H1 (cell line): ENCODE data around the gene UFD1. TPM values are rescaled to one million over a fixed set of nuclear protein-coding genes. Genes with fewer than 3 reads are reported as not detected.

Experiments
- CHD1 ChIP-seq: IDR thresholded peaks from 2 replicates; pipeline ENCODE4 v1.6.1; 2012; ENCODE audit warnings: low read depth, low read length, improper control_type of control experiment
- EP300 ChIP-seq, 2 experiments: IDR thresholded peaks; 1 replicate in 1 of 2; 2 replicates in 1 of 2; pipeline ENCODE4 v1.6.1; 2011 to 2012; ENCODE audit warnings: low read depth in 2 of 2, low read length in 2 of 2, mild to moderate bottlenecking in 2 of 2, borderline replicate concordance in 1 of 2, inconsistent platforms in 1 of 2, moderate library complexity in 1 of 2
- FOSL1 ChIP-seq: IDR thresholded peaks from 2 replicates; pipeline ENCODE4 v1.6.1; 2011; ENCODE audit warnings: mild to moderate bottlenecking, low read depth, low read length, moderate library complexity; ENCODE audit not compliant: insufficient read depth
- JUN ChIP-seq: IDR thresholded peaks from 2 replicates; pipeline ENCODE4 v1.6.1; 2011; ENCODE audit warnings: low read depth, mild to moderate bottlenecking, improper control_type of control experiment, low read length
- JUND ChIP-seq: IDR thresholded peaks from 2 replicates; pipeline ENCODE4 v1.6.1; 2011; ENCODE audit warnings: mild to moderate bottlenecking, improper control_type of control experiment, low read length
- SAP30 ChIP-seq: fragments of 300-600 bp; sonication (generic); IDR thresholded peaks from 2 replicates; pipeline ENCODE4 v1.7.1; 2012; ENCODE audit warnings: low read length, moderate library complexity, mild to moderate bottlenecking, inconsistent platforms; ENCODE audit not compliant: insufficient read depth, insufficient replicate concordance
- SIN3A ChIP-seq, 2 experiments: IDR thresholded peaks in 1 of 2; conservative IDR thresholded peaks in 1 of 2; 2 replicates each; pipeline ENCODE4 v1.6.1; 2011 to 2012; ENCODE audit warnings: low read length in 2 of 2, improper control_type of control experiment in 1 of 2, low read depth in 1 of 2, mild to moderate bottlenecking in 1 of 2
- SRF ChIP-seq: IDR thresholded peaks from 2 replicates; pipeline ENCODE4 v1.6.1; 2011; ENCODE audit warnings: mild to moderate bottlenecking, low read depth, low read length, moderate library complexity
- SUZ12 ChIP-seq: fragments of 200-600 bp; sonication (generic); IDR thresholded peaks from 2 replicates; pipeline ENCODE4 v1.6.1; 2012; ENCODE audit warnings: mild to moderate bottlenecking, inconsistent platforms, low read length, moderate library complexity, mixed read lengths
- polyA plus RNA-seq, 7 experiments: library from polyadenylated mRNA; depleted of rRNA in 3 of 7; stranded (reverse) in 5 of 7; unstranded in 2 of 7; fragments of >200 nt in 5 of 7; fragments of 200-250 nt in 2 of 7; gene quantifications; 1 replicate in 5 of 7; 2 replicates in 1 of 7; 4 replicates in 1 of 7; pipeline versions ENCODE4 v1.2.1 to v1.2.3, GENCODE V29; 2011 to 2013; ENCODE audit warnings: missing spikeins in 2 of 7, mixed read lengths in 2 of 7
- total RNA-seq: library from RNA; stranded (reverse); fragmentation: NEBNext Ultra II Directional; extraction: Animal tissue kit (Norgen Biotek cat#: 25700); gene quantifications from 2 replicates; pipeline ENCODE4 v1.2.1, GENCODE V29; 2021
- TF ChIP-seq, protein P1 (sequence below): fragments of 300-600 bp; sonication (generic); IDR thresholded peaks from 2 replicates; pipeline ENCODE4 v1.7.1; 2012; ENCODE audit warnings: low read length, moderate library complexity, mild to moderate bottlenecking, inconsistent platforms; ENCODE audit not compliant: insufficient replicate concordance

Gene UFD1
- total and polyA plus RNA-seq, 2 of the 8 experiments (the other 6 are each of a cell fraction or from before 2014, with no cell fraction given), result 74.6 to 116 TPM

DNA sequence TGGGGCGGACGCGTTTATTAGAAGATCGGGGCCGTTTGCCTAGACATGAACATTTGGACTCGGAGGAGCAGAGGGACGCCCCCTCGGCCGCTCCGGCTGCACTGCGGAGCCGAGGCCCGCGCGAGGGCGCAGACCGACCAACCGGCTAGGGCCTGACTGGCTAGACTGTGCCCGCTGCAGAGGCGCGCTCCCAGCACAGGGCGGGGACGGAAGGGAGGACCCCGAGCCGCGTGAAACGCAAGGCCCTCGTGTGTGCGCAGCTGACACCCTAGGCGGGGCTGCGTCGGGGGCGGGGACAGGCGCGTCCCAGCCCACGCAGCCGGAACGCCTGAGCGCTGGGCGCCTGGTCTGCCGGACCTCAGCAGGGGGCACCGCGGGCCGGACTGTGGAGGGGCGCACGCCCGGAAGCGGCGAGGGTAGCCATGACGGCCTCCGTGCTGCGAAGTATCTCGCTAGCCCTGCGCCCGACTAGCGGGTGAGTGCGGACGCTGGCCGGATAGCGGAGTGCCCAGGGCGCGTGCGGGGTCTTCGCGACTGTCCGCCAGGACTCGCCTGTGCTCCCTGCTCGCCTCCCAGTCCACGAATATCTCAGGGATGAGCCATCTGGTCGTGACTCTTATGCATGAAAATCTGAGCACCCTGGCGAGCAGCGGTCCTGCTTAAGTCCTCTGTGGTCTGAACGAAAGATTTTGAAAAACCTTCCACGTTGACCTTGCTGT is 46.7 kb downstream of the UFD1 start, which contains the start of gene MRPL40 (continued):
- TF ChIP-seq CHD1, result no peak
- TF ChIP-seq JUND, result no peak
- TF ChIP-seq, protein P1, sequence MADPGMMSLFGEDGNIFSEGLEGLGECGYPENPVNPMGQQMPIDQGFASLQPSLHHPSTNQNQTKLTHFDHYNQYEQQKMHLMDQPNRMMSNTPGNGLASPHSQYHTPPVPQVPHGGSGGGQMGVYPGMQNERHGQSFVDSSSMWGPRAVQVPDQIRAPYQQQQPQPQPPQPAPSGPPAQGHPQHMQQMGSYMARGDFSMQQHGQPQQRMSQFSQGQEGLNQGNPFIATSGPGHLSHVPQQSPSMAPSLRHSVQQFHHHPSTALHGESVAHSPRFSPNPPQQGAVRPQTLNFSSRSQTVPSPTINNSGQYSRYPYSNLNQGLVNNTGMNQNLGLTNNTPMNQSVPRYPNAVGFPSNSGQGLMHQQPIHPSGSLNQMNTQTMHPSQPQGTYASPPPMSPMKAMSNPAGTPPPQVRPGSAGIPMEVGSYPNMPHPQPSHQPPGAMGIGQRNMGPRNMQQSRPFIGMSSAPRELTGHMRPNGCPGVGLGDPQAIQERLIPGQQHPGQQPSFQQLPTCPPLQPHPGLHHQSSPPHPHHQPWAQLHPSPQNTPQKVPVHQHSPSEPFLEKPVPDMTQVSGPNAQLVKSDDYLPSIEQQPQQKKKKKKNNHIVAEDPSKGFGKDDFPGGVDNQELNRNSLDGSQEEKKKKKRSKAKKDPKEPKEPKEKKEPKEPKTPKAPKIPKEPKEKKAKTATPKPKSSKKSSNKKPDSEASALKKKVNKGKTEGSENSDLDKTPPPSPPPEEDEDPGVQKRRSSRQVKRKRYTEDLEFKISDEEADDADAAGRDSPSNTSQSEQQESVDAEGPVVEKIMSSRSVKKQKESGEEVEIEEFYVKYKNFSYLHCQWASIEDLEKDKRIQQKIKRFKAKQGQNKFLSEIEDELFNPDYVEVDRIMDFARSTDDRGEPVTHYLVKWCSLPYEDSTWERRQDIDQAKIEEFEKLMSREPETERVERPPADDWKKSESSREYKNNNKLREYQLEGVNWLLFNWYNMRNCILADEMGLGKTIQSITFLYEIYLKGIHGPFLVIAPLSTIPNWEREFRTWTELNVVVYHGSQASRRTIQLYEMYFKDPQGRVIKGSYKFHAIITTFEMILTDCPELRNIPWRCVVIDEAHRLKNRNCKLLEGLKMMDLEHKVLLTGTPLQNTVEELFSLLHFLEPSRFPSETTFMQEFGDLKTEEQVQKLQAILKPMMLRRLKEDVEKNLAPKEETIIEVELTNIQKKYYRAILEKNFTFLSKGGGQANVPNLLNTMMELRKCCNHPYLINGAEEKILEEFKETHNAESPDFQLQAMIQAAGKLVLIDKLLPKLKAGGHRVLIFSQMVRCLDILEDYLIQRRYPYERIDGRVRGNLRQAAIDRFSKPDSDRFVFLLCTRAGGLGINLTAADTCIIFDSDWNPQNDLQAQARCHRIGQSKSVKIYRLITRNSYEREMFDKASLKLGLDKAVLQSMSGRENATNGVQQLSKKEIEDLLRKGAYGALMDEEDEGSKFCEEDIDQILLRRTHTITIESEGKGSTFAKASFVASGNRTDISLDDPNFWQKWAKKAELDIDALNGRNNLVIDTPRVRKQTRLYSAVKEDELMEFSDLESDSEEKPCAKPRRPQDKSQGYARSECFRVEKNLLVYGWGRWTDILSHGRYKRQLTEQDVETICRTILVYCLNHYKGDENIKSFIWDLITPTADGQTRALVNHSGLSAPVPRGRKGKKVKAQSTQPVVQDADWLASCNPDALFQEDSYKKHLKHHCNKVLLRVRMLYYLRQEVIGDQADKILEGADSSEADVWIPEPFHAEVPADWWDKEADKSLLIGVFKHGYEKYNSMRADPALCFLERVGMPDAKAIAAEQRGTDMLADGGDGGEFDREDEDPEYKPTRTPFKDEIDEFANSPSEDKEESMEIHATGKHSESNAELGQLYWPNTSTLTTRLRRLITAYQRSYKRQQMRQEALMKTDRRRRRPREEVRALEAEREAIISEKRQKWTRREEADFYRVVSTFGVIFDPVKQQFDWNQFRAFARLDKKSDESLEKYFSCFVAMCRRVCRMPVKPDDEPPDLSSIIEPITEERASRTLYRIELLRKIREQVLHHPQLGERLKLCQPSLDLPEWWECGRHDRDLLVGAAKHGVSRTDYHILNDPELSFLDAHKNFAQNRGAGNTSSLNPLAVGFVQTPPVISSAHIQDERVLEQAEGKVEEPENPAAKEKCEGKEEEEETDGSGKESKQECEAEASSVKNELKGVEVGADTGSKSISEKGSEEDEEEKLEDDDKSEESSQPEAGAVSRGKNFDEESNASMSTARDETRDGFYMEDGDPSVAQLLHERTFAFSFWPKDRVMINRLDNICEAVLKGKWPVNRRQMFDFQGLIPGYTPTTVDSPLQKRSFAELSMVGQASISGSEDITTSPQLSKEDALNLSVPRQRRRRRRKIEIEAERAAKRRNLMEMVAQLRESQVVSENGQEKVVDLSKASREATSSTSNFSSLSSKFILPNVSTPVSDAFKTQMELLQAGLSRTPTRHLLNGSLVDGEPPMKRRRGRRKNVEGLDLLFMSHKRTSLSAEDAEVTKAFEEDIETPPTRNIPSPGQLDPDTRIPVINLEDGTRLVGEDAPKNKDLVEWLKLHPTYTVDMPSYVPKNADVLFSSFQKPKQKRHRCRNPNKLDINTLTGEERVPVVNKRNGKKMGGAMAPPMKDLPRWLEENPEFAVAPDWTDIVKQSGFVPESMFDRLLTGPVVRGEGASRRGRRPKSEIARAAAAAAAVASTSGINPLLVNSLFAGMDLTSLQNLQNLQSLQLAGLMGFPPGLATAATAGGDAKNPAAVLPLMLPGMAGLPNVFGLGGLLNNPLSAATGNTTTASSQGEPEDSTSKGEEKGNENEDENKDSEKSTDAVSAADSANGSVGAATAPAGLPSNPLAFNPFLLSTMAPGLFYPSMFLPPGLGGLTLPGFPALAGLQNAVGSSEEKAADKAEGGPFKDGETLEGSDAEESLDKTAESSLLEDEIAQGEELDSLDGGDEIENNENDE, result no peak
- no peak for TF ChIP-seq JUN
- no peak for TF ChIP-seq SRF
- TF ChIP-seq SAP30, result no peak
- no peak for TF ChIP-seq FOSL1
- no peak for TF ChIP-seq EP300 (IDR thresholded peaks at IDR 0.05; ENCODE audit: borderline replicate concordance in 1 of 2, low read depth in 2 of 2, low read length in 2 of 2)
- peak; percentile 22; the same call in 1 of the 2 replicates for TF ChIP-seq SUZ12
- TF ChIP-seq SIN3A (conservative IDR thresholded peaks at IDR 0.05 in 1 of 2, IDR thresholded peaks at IDR 0.05 in 1 of 2; ENCODE audit: low read depth in 1 of 2, low read length in 2 of 2), result peak; percentile 23 to 78; a peak in 2 of 4 replicates
